ENCODE measurements around the gene ZNF534.
"Not testable (repeated sequence)": the region's sequence is repeated elsewhere in the genome, so short reads cannot be mapped to it uniquely, and the experiment has no call there.

ZNF534 gene

GRCh38 chr19:52453324-52454094 is 24.6 kb downstream of the ZNF534 start, which contains the start of gene ZNF578:
ZNF578 (plus strand) TSS chr19:52453553; CDS start chr19:52501846, 48,293 bp downstream.
- TF ChIP-seq POLR2AphosphoS5 (IDR thresholded peaks at IDR 0.05; ENCODE audit: low read depth, low read length) = no peak
- FAIRE-seq = no peak
- DNase-seq (ENCODE audit: insufficient read length, low spot score) = peak; percentile 29

- FAIRE-seq (no peak), DNase-seq (ENCODE audit: insufficient read length, low spot score) (no peak)
- no peak for TF ChIP-seq PAX5 (IDR thresholded peaks at IDR 0.05; ENCODE audit: insufficient read depth, low read length, severe bottlenecking)
These were observed 36.0 kb downstream of the ZNF534 start for GRCh38 chr19:52464798-52465470.

GRCh38 chr19:52473655-52474350 is 44.9 kb downstream of the ZNF534 start:
- no peak for FAIRE-seq
- DNase-seq (ENCODE audit: insufficient read length, low spot score) = no peak
- TF ChIP-seq PAX5 (IDR thresholded peaks at IDR 0.05; ENCODE audit: insufficient read depth, low read length, severe bottlenecking) (no peak), TAF1 (IDR thresholded peaks at IDR 0.05; ENCODE audit: low read depth, low read length) (no peak), POU2F2 (IDR thresholded peaks at IDR 0.05; ENCODE audit: low read depth, low read length) (no peak), SPI1 (IDR thresholded peaks at IDR 0.05; ENCODE audit: low read depth, low read length) (no peak), POLR2A (IDR thresholded peaks at IDR 0.05; ENCODE audit: low read depth, low read length) (no peak), POLR2AphosphoS5 (IDR thresholded peaks at IDR 0.05; ENCODE audit: low read depth, low read length) (no peak)

GRCh38 chr19:52474351-52475127 is 45.6 kb downstream of the ZNF534 start:
- DNase-seq (ENCODE audit: insufficient read length, low spot score) = no peak
- no peak for FAIRE-seq
- TF ChIP-seq SPI1 (IDR thresholded peaks at IDR 0.05; ENCODE audit: low read depth, low read length) (no peak), POLR2AphosphoS5 (IDR thresholded peaks at IDR 0.05; ENCODE audit: low read depth, low read length) (no peak), POLR2A (IDR thresholded peaks at IDR 0.05; ENCODE audit: low read depth, low read length) (no peak), TAF1 (IDR thresholded peaks at IDR 0.05; ENCODE audit: low read depth, low read length) (no peak), PAX5 (IDR thresholded peaks at IDR 0.05; ENCODE audit: insufficient read depth, low read length, severe bottlenecking) (no peak), POU2F2 (IDR thresholded peaks at IDR 0.05; ENCODE audit: low read depth, low read length) (no peak)

GRCh38 chr19:52484111-52484743 is 55.3 kb downstream of the ZNF534 start:
- not testable (repeated sequence) for FAIRE-seq; DNase-seq (ENCODE audit: insufficient read length, low spot score)

GRCh38 chr19:52485064-52485463 is 56.1 kb downstream of the ZNF534 start:
- DNase-seq (ENCODE audit: insufficient read length, low spot score); FAIRE-seq: not testable (repeated sequence)

GRCh38 chr19:52485561-52486240 is 56.8 kb downstream of the ZNF534 start:
- not testable (repeated sequence) for DNase-seq (ENCODE audit: insufficient read length, low spot score); FAIRE-seq

- FAIRE-seq = no peak
- no peak for DNase-seq (ENCODE audit: insufficient read length, low spot score)
- TF ChIP-seq TAF1 (IDR thresholded peaks at IDR 0.05; ENCODE audit: low read depth, low read length) (no peak), PAX5 (IDR thresholded peaks at IDR 0.05; ENCODE audit: insufficient read depth, low read length, severe bottlenecking) (no peak), POLR2AphosphoS5 (IDR thresholded peaks at IDR 0.05; ENCODE audit: low read depth, low read length) (no peak), POLR2A (IDR thresholded peaks at IDR 0.05; ENCODE audit: low read depth, low read length) (no peak), SPI1 (IDR thresholded peaks at IDR 0.05; ENCODE audit: low read depth, low read length) (no peak), POU2F2 (IDR thresholded peaks at IDR 0.05; ENCODE audit: low read depth, low read length) (no peak)
These were observed 63.4 kb downstream of the ZNF534 start for GRCh38 chr19:52492201-52492993.

- DNase-seq (ENCODE audit: insufficient read length, low spot score) (no peak), FAIRE-seq (no peak)
These were observed 64.1 kb downstream of the ZNF534 start for GRCh38 chr19:52492994-52493470.

More at GRCh38 chr19:52492994-52493470, 64.1 kb downstream of the ZNF534 start:
- no peak for TF ChIP-seq SPI1 (IDR thresholded peaks at IDR 0.05; ENCODE audit: low read depth, low read length)
- no peak for TF ChIP-seq PAX5 (IDR thresholded peaks at IDR 0.05; ENCODE audit: insufficient read depth, low read length, severe bottlenecking)
- TF ChIP-seq TAF1 (IDR thresholded peaks at IDR 0.05; ENCODE audit: low read depth, low read length) = no peak
- no peak for TF ChIP-seq POU2F2 (IDR thresholded peaks at IDR 0.05; ENCODE audit: low read depth, low read length)
- no peak for TF ChIP-seq POLR2A (IDR thresholded peaks at IDR 0.05; ENCODE audit: low read depth, low read length)
- no peak for TF ChIP-seq POLR2AphosphoS5 (IDR thresholded peaks at IDR 0.05; ENCODE audit: low read depth, low read length)
